GM12891 (cell line): ENCODE data around the gene HMG20B.

Source experiments
- POLR2A ChIP-seq: IDR thresholded peaks from 2 replicates; pipeline ENCODE4 v1.6.1; 2011; ENCODE audit warnings: low read depth, low read length, control low read depth
- POLR2AphosphoS5 ChIP-seq: IDR thresholded peaks from 2 replicates; pipeline ENCODE4 v1.6.1; 2011; ENCODE audit warnings: low read depth, low read length, control low read depth
- POU2F2 ChIP-seq: IDR thresholded peaks from 2 replicates; pipeline ENCODE4 v1.6.1; 2011; ENCODE audit warnings: low read depth, mild to moderate bottlenecking, control low read depth, low read length, moderate library complexity
- TAF1 ChIP-seq: IDR thresholded peaks from 2 replicates; pipeline ENCODE4 v1.6.1; 2011; ENCODE audit warnings: low read depth, low read length, control low read depth

GRCh38 chr19:3545669-3546034 lies 27.1 kb upstream of the HMG20B start:
- TF ChIP-seq POLR2AphosphoS5, result no peak
- no peak for TF ChIP-seq POLR2A
- no peak for TF ChIP-seq TAF1
- TF ChIP-seq POU2F2, result no peak
